Liver (tissue), 9 donors: ENCODE data around the gene NUB1. TPM values are rescaled to one million over a fixed set of nuclear protein-coding genes. Genes with fewer than 3 reads are reported as not detected.

Experiments used
- DNase-seq: peaks from one replicate; pipeline ENCODE4 v3.0.0-alpha.2; 2017; ENCODE audit warnings: low spot score
- H3K27ac ChIP-seq, 2 donors: one replicate each; pipeline ENCODE4 v1.7.0; 2013; ENCODE audit warnings: inconsistent platforms in 2 of 2, low read length in 2 of 2, control low read depth in 1 of 2, low read depth in 1 of 2, mild to moderate bottlenecking in 1 of 2
- H3K27me3 ChIP-seq, 4 donors: one replicate each; pipeline versions ENCODE4 v1.6.1 to v1.7.0; 2013; ENCODE audit warnings: low read length in 3 of 4, inconsistent platforms in 1 of 4, mild to moderate bottlenecking in 1 of 4, moderate library complexity in 1 of 4; ENCODE audit not compliant: control insufficient read depth in 4 of 4, insufficient read depth in 4 of 4
- H3K36me3 ChIP-seq, 4 donors: one replicate each; pipeline versions ENCODE4 v1.6.1 to v1.7.0; 2013; ENCODE audit warnings: low read length in 3 of 4, mild to moderate bottlenecking in 3 of 4, low read depth in 1 of 4, moderate library complexity in 1 of 4; ENCODE audit not compliant: control insufficient read depth in 4 of 4, insufficient read depth in 3 of 4
- H3K4me1 ChIP-seq, 4 donors: one replicate each; pipeline versions ENCODE4 v1.6.1 to v1.7.0; 2013; ENCODE audit warnings: low read length in 3 of 4, mild to moderate bottlenecking in 3 of 4, moderate library complexity in 1 of 4; ENCODE audit not compliant: control insufficient read depth in 4 of 4, insufficient read depth in 4 of 4
- H3K4me3 ChIP-seq, 3 donors: one replicate each; pipeline versions ENCODE4 v1.6.1 to v1.7.0; 2013; ENCODE audit warnings: low read length in 3 of 3, control low read depth in 1 of 3, low read depth in 1 of 3, mild to moderate bottlenecking in 1 of 3
- H3K9ac ChIP-seq, 2 donors: one replicate each; pipeline ENCODE4 v1.7.0; 2013; ENCODE audit warnings: low read length in 2 of 2, mild to moderate bottlenecking in 2 of 2, moderate library complexity in 2 of 2, control low read depth in 1 of 2, low read depth in 1 of 2
- H3K9me3 ChIP-seq, 4 donors: one replicate each; pipeline versions ENCODE4 v1.6.1 to v1.7.0; 2013; ENCODE audit warnings: low read length in 3 of 4; ENCODE audit not compliant: control insufficient read depth in 4 of 4
- CTCF ChIP-seq: fragments of 150-350 bp; IDR thresholded peaks from 2 replicates; pipeline ENCODE4 v1.5.1; 2017; ENCODE audit warnings: improper control_type of control experiment, low read depth, low read length; ENCODE audit not compliant: missing input control
- EGR1 ChIP-seq, 2 donors: IDR thresholded peaks; 2 replicates each; pipeline ENCODE4 v1.6.1; 2016 to 2018; ENCODE audit warnings: antibody characterized with exemption in 2 of 2, low read depth in 2 of 2
- FOXA2 ChIP-seq: IDR thresholded peaks from 2 replicates; pipeline ENCODE4 v1.6.1; 2016; ENCODE audit warnings: antibody characterized with exemption
- GABPA ChIP-seq, 2 donors: IDR thresholded peaks in 1 of 2; conservative IDR thresholded peaks in 1 of 2; 2 replicates each; pipeline ENCODE4 v1.6.1; 2016; ENCODE audit warnings: antibody characterized with exemption in 2 of 2, mild to moderate bottlenecking in 1 of 2, moderate library complexity in 1 of 2
- HNF4A ChIP-seq, 2 donors: conservative IDR thresholded peaks; 2 replicates each; pipeline ENCODE4 v1.6.1; 2016; ENCODE audit warnings: antibody characterized with exemption in 2 of 2, mild to moderate bottlenecking in 2 of 2
- MAX ChIP-seq: IDR thresholded peaks from 2 replicates; pipeline ENCODE4 v1.6.1; 2016; ENCODE audit warnings: antibody characterized with exemption
- RXRA ChIP-seq, 2 donors: IDR thresholded peaks; 2 replicates each; pipeline ENCODE4 v1.6.1; 2017 to 2018; ENCODE audit warnings: antibody characterized with exemption in 2 of 2, mild to moderate bottlenecking in 1 of 2
- SP1 ChIP-seq: IDR thresholded peaks from 2 replicates; pipeline ENCODE4 v1.6.1; 2018; ENCODE audit warnings: antibody characterized with exemption, mild to moderate bottlenecking
- ZBTB33 ChIP-seq: IDR thresholded peaks from 2 replicates; pipeline ENCODE4 v1.6.1; 2016; ENCODE audit warnings: antibody characterized with exemption
- WGBS: extraction: QIAGEN DNeasy Blood & Tissue Kit; methylation state at CpG from one replicate; pipeline ENCODE4 v1.1.7; 2013; 5-methylcytosine and 5-hydroxymethylcytosine counted together
- polyA plus RNA-seq, 2 donors: library from polyadenylated mRNA; stranded (reverse) in 1 of 2; unstranded in 1 of 2; fragments of 200-250 nt in 1 of 2; fragments of >200 nt in 1 of 2; fragmentation: Nextera tagmentation in 1 of 2; extraction: Ambion mirVana in 1 of 2; gene quantifications; one replicate each; pipeline versions ENCODE4 v1.2.1 to v1.2.3, GENCODE V29; 2013 to 2015
- total RNA-seq, 2 donors: library from RNA; depleted of rRNA; stranded (reverse); fragments of >200 nt; gene quantifications; one replicate each; pipeline ENCODE4 v1.2.3, GENCODE V29; 2014
- donor health status: healthy.
- donor health status: healthy.
- donor health status: healthy.
- donor health status: healthy.
- donor health status: healthy.

The NUB1 gene
- total and polyA plus RNA-seq, 4 donors: 14.0 to 27.9 (median 18.8) TPM

- no peak for TF ChIP-seq ZBTB33
- no peak overlapping the region for H3K27ac ChIP-seq
- WGBS: 73% methylated on average over 4 of the region's 4 CpGs
- H3K4me3 ChIP-seq: no peak overlapping the region
- no peak for DNase-seq
- H3K36me3 ChIP-seq: no peaks in the 10 kb centered on the region
- H3K9me3 ChIP-seq: peaks cover 0 to 11% (median 2%) of the 10 kb centered on the region in 4 donors
- H3K4me1 ChIP-seq: no peaks in the 10 kb centered on the region
- no peaks in the 10 kb centered on the region for H3K27me3 ChIP-seq
- no peak overlapping the region for H3K9ac ChIP-seq
Measured at GRCh38 chr7:151317936-151318335, 23.7 kb upstream of the NUB1 start.

- Histone ChIP-seq H3K9ac (no peak overlapping the region), H3K4me1 (no peaks in the 10 kb centered on the region), H3K36me3 (no peaks in the 10 kb centered on the region), H3K27me3 (no peaks in the 10 kb centered on the region), H3K27ac (no peak overlapping the region), H3K4me3 (no peak overlapping the region), H3K9me3 (peaks cover 0 to 11% (median 2%) of the 10 kb centered on the region in 4 donors)
- no peak for DNase-seq
- WGBS: 90% methylated on average over 2 of the region's 2 CpGs
- no peak for TF ChIP-seq ZBTB33
- TF ChIP-seq SP1: no peak
- TF ChIP-seq EGR1 (IDR thresholded peaks at IDR 0.05; ENCODE audit: low read depth in 2 of 2): no peak
- no peak for TF ChIP-seq HNF4A (conservative IDR thresholded peaks at IDR 0.05)
- TF ChIP-seq CTCF: no peak
Measured at GRCh38 chr7:151319189-151319588, 22.4 kb upstream of the NUB1 start.

- no peak for DNase-seq
- no peaks in the 10 kb centered on the region for H3K36me3 ChIP-seq
Measured at GRCh38 chr7:151320263-151320845, 21.3 kb upstream of the NUB1 start.

More at GRCh38 chr7:151320263-151320845, 21.3 kb upstream of the NUB1 start:
- Histone ChIP-seq H3K27ac (no peak overlapping the region), H3K27me3 (no peaks in the 10 kb centered on the region), H3K4me3 (no peak overlapping the region), H3K4me1 (no peaks in the 10 kb centered on the region), H3K9me3 (peaks cover 0 to 11% (median 2%) of the 10 kb centered on the region in 4 donors), H3K9ac (no peak overlapping the region)
- 94% methylated on average over 5 of the region's 5 CpGs for WGBS
- TF ChIP-seq RXRA (IDR thresholded peaks at IDR 0.05): no peak
- TF ChIP-seq GABPA (IDR thresholded peaks at IDR 0.05 in 1 of 2, conservative IDR thresholded peaks at IDR 0.05 in 1 of 2): no peak
- TF ChIP-seq MAX: no peak
- TF ChIP-seq FOXA2: no peak
